ENCODE data around the gene PDE4DIP. TPM values are rescaled to one million over a fixed set of nuclear protein-coding genes. Genes with fewer than 3 reads are reported as not detected.
"Not testable (repeated sequence)": the region's sequence is repeated elsewhere in the genome, so short reads cannot be mapped to it uniquely, and the experiment has no call there.

Gene PDE4DIP
- total RNA-seq, 4 donors from 2014 or later, result 61.4 to 102 (median 78.1) TPM

DNA sequence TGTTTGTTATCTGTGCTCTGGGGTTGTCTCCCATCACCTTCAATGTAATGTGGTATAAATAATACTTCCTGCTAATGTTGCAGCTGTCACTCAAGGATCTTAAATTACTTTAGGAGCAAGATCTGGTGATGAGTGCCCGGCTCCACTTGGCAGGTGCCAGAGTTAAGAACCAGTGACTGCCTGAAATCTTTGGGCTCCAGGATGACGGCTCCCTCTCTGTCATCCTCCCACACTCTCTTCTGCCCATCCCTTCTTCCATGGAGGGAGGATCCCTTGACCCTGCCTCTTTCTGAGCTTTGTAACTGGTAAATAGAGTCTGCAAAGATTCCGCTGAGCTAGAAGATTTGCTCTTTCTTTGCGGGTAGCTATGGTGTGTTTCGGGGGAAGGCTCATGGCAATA is 44.4 kb downstream of the PDE4DIP start:
- H3K4me3 ChIP-seq; DNase-seq (ENCODE audit: low spot score in 2 of 2); H3K9me3 ChIP-seq; H3K36me3 ChIP-seq; H3K27ac ChIP-seq; H3K27me3 ChIP-seq; H3K4me1 ChIP-seq: not testable (repeated sequence)
- WGBS, result no CpG with 5 or more reads among the region's 5 CpGs

DNA sequence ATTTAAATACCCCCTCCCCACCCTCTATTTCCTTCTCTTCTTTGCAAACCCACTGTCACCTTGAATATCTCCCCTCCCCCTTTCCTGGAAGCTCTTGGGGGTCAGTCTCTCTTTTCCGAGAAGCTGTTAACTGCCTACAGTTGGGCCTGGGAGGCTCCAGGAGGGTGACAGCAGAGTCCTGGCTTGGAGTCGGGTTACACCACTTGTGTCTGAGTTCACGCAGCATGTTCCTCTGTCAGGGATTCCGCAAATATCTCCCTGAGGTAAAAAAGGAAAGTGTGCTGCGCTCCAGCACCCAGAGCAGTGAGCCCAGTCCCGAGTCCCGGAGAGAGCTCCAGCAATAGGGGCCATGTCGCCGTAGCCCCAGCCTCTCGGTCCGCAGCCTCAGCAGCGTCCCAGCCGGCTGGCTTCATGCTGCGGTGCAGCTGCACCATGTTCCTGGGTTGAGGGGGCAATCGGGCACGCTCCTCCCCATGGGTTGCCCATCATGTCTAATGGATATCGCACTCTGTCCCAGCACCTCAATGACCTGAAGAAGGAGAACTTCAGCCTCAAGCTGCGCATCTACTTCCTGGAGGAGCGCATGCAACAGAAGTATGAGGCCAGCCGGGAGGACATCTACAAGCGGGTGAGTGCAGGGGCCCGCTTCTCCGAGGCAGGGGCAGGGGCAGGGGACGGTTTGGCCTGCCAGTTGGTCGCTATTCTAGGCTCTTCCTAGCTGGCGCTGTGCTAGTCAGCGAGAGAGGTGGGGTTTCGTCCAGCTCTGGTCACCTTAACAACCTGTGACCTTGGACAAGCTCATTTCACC is 45.2 kb downstream of the PDE4DIP start:
- H3K9me3 ChIP-seq; DNase-seq (ENCODE audit: low spot score in 2 of 2); H3K4me3 ChIP-seq; H3K27ac ChIP-seq; H3K36me3 ChIP-seq; H3K27me3 ChIP-seq; H3K4me1 ChIP-seq: not testable (repeated sequence)
- WGBS, result no CpG with 5 or more reads among the region's 28 CpGs

DNA sequence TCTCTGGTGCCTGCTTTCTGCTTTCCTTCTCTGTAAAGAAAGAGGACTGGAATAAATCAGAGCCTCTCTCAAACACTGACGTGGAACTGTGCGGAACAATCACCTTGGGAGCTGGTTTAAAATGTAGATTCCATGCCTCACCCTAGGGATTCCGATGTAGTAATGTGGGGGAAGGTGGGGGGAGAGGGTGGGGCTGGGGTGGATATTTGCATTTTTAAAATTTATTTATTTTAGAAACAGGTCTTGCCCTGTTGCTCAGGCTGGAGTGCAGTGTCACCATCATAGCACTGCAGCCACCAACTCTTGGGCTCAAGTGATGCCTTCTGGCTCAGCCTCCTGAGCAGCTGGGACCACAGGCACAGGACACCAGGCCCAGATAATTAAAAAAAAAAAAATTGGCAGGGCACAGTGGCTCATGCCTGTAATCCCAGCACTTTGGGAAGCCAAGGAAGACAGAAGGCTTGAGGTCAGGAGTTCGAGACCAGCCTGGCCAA is 45.9 kb downstream of the PDE4DIP start:
- H3K27me3 ChIP-seq; H3K4me3 ChIP-seq; H3K27ac ChIP-seq; H3K4me1 ChIP-seq; H3K36me3 ChIP-seq; DNase-seq (ENCODE audit: low spot score in 2 of 2); H3K9me3 ChIP-seq: not testable (repeated sequence)
- WGBS, result no CpG with 5 or more reads among the region's 4 CpGs

DNA sequence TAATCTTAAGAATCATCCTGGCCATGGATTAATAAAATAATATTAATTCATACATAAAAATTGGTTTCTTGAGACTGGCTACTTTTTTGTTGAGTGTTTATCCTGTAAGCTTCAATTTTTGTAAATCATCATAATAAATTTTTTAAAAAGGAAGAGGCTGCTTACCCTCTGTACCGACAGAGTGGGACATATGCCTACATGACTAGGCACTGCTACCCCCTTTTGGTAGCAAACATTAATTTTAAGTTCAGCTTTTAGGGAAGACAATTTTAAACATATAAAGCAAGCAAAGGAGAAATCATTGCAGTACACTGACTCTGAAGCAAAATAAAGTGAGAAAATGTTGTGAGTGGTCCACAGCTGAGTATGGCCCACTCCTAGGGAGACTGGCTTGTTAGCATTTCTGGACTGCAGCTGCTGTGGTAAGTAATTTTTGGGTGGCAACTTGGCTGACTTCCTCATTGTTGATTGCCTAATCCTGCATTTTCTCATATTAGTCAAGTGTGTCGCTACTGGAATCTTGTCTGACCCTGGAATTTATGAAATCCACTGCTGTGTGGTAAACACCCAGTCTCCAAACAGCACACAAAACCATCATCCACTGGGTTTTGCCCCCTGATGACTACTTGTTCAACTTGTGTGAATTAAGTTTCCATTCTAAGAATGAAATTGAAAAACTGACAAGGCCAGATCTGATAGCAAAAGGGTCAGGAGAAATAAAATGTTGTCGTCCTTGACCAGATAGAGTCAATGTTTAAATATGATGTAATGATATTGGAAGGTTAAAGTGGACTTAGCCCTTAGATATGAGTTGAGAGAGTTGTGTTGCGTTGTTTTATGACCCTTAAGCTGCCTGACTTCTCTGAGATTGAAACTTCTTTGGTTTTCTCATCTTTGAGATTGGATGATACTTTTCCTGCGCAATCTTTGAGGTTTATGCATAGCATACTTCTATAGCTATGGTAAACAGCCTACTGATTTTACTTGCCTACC is 50.4 kb downstream of the PDE4DIP start:
- not testable (repeated sequence) for H3K36me3 ChIP-seq; H3K27ac ChIP-seq; H3K27me3 ChIP-seq; DNase-seq (ENCODE audit: low spot score in 2 of 2); H3K4me1 ChIP-seq; H3K4me3 ChIP-seq; H3K9me3 ChIP-seq
- no CpG with 5 or more reads among the region's 5 CpGs for WGBS

DNA sequence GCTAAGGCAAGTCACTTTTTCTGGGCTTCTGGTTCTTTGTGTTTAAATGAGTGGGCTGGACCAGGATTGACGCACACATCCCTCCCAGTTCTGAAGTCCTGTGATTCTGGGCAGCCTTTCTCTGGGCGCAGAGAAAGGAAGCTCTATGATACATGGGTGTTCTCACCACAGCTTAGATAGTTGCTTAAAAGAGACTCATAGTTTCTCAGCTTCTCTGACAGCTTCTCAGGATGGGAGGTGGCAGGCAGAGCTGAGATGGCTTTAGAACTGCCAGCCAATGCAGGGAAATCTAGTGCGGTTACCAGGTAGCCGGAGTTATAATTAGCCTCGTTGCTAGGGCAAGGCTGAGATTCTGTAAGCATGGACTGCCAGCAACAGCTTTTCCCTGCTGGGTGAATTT is 55.8 kb downstream of the PDE4DIP start:
- not testable (repeated sequence) for H3K9me3 ChIP-seq; H3K4me3 ChIP-seq; H3K27ac ChIP-seq; H3K27me3 ChIP-seq; H3K4me1 ChIP-seq; H3K36me3 ChIP-seq; DNase-seq (ENCODE audit: low spot score in 2 of 2)
- WGBS, result no CpG with 5 or more reads among the region's 5 CpGs

DNA sequence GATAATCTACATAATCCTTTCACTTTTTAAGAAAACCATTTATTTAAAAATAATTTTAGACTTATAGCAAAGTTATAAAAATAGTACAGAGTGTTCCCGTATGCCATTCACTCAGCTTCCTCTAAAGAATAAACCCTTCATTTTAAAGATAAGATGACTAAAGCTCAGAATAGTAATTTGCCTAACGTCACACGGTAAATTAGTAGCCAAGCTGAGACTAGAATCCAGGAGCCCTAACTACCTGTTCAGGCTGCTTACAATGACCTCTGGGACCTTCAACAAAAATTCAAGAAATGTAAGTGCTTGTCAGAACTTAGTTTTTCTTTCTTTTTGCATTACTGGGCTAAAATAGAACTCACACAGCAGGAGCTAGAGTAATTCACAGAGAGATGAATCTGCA is 56.5 kb downstream of the PDE4DIP start:
- no CpG with 5 or more reads among the region's 3 CpGs for WGBS
- not testable (repeated sequence) for DNase-seq (ENCODE audit: low spot score in 2 of 2)

DNA sequence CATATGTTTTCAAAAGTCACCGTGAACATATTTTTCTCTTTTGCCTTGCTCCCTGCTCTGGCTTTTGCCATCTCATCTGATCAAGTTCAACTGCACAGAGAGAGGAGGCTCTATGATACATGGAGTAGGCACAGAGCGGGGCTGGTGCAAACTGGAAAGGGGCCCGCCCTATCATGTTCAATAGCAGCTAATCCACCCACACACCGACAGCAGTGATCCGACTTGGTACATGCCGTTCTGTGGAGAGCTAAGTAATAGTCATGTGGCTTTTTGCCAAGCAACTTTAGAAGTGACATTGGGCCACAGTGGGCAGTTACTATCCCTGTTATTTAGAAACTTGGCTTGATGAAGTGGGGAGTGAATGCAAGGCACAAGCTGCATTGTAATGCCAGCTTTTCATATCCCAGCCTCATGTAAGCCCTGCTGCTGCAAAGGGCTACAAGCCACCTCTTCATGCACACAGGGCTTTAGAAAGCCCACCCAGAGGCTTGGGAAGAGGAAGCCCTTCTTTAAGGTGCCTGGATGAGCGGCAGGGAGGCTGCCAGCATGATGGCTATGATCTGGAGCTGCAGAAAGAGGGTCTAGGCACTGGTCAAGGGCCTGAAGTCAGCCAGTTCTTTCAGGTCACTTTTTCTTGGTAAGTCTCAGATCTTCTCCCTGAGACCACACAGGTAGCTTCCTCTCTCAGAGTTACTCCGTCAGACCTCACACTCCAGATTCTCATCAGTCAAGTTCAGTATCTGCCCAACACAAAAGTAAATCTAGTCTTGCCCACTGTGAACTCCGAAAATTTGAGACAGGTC is 57.1 kb downstream of the PDE4DIP start:
- not testable (repeated sequence) for H3K27ac ChIP-seq; DNase-seq (ENCODE audit: low spot score in 2 of 2); H3K9me3 ChIP-seq; H3K27me3 ChIP-seq; H3K36me3 ChIP-seq; H3K4me1 ChIP-seq; H3K4me3 ChIP-seq
- no CpG with 5 or more reads among the region's 9 CpGs for WGBS

More for the DNA sequence above, 56.5 kb downstream of the PDE4DIP start:
- H3K27me3 ChIP-seq, H3K27ac ChIP-seq, H3K36me3 ChIP-seq, H3K4me3 ChIP-seq, H3K4me1 ChIP-seq, H3K9me3 ChIP-seq: not testable (repeated sequence)

DNA sequence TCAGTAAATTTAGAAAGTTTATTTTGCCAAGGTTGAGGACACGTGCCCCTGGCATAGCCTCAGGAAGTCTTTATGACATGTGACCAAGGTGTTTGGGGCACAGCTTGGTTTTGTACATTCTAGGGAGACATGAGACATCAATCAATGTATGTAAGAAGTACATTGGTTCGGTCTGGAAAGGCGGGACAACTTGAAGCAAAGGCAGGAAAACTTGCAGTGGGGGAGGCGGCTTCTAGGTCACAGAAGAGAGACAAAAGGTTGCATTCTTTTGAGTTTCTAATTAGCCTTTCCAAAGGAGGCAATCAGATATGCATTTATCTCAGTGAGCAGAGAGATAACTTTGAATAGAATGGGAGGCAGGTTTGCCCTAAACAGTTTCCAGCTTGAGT is 57.7 kb downstream of the PDE4DIP start:
- DNase-seq (ENCODE audit: low spot score in 2 of 2); H3K27ac ChIP-seq; H3K36me3 ChIP-seq; H3K4me3 ChIP-seq; H3K9me3 ChIP-seq; H3K4me1 ChIP-seq; H3K27me3 ChIP-seq: not testable (repeated sequence)
- no CpG with 5 or more reads among the region's 4 CpGs for WGBS

DNA sequence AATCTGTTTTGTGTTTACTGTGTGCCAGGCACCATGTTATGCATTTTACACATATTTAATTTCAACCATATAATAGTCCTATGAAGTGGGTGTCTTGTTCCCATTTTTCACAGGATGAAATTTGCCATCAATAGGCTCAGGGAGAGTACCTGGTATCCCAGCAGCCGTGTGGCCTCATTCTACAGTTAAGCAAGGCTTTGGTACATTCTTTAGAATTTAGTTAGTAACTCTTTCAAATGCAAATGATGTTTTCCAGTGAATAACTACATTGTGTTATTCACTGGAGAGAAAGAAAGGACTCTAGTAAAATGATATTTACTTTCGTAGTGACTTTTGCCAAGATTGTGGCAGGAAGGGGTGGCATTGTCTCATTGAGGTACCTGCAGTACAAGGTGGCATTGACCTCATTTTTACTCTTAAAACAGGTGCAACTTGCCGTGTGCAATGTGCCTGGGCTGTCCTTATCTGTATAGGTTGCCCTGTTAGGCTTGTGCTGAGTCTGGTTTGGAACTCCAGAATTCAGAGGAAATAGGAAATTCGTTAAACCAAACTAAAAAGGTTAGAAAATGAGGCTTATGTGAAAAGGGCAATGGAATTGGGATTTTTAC is 65.1 kb downstream of the PDE4DIP start:
- no CpG with 5 or more reads among the region's 4 CpGs for WGBS
- DNase-seq (ENCODE audit: low spot score in 2 of 2); H3K9me3 ChIP-seq; H3K27ac ChIP-seq; H3K4me1 ChIP-seq; H3K27me3 ChIP-seq; H3K4me3 ChIP-seq; H3K36me3 ChIP-seq: not testable (repeated sequence)

DNA sequence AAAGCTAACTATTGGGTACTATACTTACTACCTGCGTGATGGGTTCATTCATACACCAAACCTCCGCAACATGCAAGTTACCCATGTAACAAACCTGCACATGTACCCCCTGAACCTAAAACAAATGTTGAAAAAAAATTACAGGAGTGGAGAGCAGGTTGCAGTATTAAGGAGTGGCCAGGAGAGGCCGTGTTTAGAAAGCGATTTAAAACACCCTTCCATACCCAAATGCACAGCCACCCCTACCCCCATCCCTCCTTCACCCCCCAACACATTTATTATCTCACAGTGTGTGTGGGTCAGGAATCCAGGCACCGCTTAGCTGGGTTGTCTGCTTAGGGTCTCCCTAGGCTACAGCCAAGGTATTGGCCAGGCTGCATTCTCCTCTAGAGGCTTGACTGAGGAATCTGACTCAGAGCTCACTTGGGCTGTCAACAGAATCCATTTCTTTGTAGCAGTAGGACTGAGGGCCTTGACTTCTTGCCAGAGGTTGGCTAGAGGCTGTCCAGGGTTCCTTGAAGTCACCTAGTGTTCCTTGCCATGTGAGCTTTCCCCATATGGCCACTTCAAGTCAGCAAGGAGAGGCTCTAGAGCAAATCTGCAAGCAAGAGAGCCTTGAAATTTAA is 67.2 kb downstream of the PDE4DIP start:
- DNase-seq (ENCODE audit: low spot score in 2 of 2); H3K9me3 ChIP-seq; H3K27ac ChIP-seq; H3K4me3 ChIP-seq; H3K27me3 ChIP-seq; H3K4me1 ChIP-seq; H3K36me3 ChIP-seq: not testable (repeated sequence)
- no CpG with 5 or more reads among the region's 5 CpGs for WGBS

DNA sequence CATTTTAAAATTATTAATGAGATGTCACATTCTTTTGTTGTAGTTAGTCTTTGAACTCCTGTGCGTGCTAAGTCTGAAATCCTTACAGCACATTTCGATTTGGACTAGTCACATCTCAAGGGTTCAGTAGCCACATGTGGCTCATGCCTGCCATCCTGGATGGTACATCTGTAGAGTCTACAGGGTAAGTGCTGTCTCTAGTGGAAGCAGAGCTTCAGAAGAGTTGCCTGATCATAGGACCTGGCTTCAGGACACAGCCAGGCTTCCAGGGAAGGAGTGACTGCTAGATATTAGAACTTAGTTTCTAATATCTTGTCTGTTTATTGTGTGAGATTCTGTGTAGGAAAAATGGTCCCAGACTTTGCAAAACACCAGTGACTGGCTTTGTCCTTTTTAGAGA is 72.0 kb downstream of the PDE4DIP start:
- not testable (repeated sequence) for H3K36me3 ChIP-seq; H3K4me1 ChIP-seq; DNase-seq (ENCODE audit: low spot score in 2 of 2); H3K4me3 ChIP-seq; H3K27me3 ChIP-seq; H3K9me3 ChIP-seq; H3K27ac ChIP-seq
- WGBS, result no CpG with 5 or more reads among the region's 2 CpGs

DNA sequence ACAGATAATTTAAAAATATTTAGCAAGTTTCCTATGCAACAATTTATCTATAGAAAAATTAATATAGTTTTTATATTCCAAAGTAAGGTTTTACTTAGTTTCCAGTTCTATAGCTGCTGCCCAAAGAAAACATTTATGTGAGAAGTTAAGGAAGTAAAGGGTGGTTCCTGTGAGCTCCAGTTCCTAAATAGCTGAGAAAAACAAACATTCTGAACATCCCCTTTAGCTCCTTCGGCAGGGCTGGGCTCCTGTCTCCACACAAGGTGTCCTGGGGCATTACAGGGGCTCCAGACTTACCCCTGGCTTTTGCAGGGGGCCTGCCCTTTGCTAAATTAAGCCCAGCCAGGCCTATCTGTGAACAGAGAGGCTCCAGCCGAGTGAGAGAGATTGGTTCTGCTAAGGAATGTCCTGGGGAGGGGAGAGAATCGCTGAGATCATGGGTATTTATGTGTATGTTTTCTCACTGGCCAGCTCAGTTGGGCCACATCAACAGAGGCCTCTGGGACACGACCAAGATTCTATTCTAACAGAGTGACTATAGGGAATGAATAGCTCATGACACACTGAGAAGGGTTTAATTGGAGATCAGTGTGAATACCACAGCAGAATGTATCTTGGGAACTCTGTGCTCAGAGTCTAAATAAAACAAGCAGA is 72.6 kb downstream of the PDE4DIP start:
- 48% methylated on average over 3 of the region's 4 CpGs for WGBS
- H3K9me3 ChIP-seq, H3K27ac ChIP-seq: not testable (repeated sequence)

More for the DNA sequence above, 72.6 kb downstream of the PDE4DIP start:
- DNase-seq (ENCODE audit: low spot score in 2 of 2); H3K4me3 ChIP-seq; H3K4me1 ChIP-seq; H3K36me3 ChIP-seq; H3K27me3 ChIP-seq: not testable (repeated sequence)
